ENCODE measurements around the gene TMEM132D.
"Not testable (repeated sequence)": the region's sequence is repeated elsewhere in the genome, so short reads cannot be mapped to it uniquely, and the experiment has no call there.

The TMEM132D gene

DNA sequence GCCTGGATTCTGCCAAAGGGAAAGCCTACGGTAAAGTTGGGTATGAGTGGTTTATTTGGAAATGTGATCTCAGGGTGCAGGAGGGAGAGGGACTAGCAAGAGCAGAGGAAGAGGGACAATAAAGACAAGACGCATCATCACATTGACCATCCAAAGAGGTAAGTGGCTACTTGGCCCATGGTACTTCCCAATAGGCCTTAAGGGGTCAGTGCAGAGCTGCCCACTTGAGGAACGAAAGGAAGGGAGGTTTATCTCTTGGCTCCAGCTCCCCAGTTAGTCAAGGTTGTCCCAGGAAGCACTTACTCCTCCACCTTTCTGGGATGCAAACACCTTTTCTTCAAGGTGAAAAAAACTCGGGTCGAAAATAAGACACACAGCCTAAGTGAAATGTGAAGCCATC lies 323.9 kb downstream of the TMEM132D start:
- DNase-seq, result no peak

DNA sequence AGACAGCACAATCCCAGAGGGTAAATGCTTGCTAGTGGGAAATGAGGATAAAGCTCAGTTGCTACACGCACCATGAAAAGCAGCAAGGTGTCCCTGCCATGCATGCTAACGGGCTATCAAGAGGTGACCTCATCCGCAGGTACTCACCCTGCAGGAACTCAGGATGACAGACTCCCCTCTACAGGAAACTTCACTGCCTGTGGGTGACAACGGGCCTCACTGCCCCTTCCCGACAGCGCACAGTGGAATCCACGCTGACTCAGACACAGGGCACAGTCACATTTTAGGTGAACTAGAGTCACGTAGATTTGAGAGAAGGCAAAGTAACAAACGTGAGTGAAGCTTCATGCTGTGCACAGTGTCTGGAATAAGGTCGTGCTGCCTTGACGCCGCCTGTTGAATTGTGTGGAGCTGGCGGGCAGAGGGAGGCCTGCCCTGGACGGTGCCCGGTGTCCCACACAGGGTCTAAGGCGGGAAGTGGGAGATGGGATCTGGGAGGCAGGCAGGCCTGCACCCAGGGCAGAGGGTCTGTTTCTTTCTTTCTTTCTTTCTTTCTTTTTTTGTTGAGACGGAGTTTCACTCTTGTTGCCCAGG lies 331.8 kb downstream of the TMEM132D start:
- DNase-seq, result no peak

GRCh38 chr12:129570796-129571400 lies 332.9 kb downstream of the TMEM132D start:
- no peak for DNase-seq

GRCh38 chr12:129566800-129567199 lies 337.0 kb downstream of the TMEM132D start:
- no peak for DNase-seq

- DNase-seq, result no peak
Observed at GRCh38 chr12:129564768-129565167, 339.1 kb downstream of the TMEM132D start.

GRCh38 chr12:129563266-129563665 lies 340.6 kb downstream of the TMEM132D start:
- no peak for DNase-seq

DNA sequence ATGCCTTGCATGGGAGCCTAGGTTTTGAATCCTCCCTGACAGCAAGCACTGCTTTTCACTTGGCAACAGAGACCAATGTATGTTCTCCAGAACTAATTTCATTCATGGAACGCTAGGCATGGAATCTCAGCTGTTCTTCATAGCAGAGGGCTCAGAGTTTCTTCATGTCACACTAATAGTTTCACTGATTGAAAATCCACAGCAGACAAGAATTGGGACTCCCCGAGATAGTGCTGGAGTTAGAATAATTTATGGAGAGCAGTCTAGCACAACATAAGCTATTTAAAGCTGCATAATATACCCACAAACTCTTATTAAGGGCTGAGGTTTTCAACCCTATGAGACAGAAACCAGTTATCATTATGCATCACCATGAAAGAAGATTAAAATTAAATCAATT lies 342.5 kb downstream of the TMEM132D start:
- no peak for DNase-seq

- no peak for DNase-seq
Observed at GRCh38 chr12:129559776-129560175, 344.0 kb downstream of the TMEM132D start.

- no peak for DNase-seq
Observed at GRCh38 chr12:129558036-129558435, 345.8 kb downstream of the TMEM132D start.

DNA sequence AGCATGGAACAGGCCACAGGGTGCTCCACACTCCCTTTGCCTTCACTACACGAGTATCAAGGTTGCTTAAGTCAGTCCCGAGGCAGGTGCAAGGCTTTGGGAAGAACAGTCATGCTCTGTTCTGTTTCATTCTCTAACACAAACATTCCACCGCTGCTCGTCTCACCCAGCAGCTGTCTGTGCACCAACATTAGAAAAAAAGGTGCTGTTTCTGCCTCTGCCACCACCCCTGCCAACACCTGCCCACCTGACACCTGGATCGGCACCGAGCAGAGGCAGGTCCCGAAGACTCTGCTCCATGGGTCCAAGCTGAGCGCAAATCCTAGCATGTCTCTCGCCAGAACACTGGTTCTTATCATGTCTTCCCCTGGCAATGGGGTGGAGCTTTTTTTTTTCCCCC lies 347.7 kb downstream of the TMEM132D start:
- no peak for DNase-seq

- no peak for DNase-seq
Observed at GRCh38 chr12:129552996-129553750, 350.7 kb downstream of the TMEM132D start.

- no peak for DNase-seq
Observed at GRCh38 chr12:129551441-129551840, 352.4 kb downstream of the TMEM132D start.

- no peak for DNase-seq
Observed at GRCh38 chr12:129550353-129550752, 353.5 kb downstream of the TMEM132D start.

DNA sequence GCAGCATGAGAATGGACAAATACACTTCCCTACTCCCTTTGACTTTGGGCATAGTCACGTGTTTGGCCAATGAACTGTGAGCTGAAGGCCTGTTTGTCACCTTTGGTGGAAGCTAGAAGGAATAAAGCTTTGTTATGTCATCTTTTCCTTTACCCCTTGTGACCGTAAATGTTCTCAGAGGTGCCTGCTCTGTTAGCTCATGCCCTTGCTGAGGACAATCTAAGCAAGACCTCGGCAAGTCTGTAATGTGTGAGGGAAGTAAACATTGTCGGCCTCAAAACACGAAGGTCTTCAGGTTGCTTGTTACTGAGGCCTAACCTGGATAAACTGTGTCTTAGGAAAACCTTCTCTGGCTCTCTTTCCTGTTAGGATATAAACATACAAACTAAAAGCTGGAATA lies 354.2 kb downstream of the TMEM132D start:
- DNase-seq, result no peak

- not testable (repeated sequence) for DNase-seq
Observed at GRCh38 chr12:129549020-129549419, 354.8 kb downstream of the TMEM132D start.

GRCh38 chr12:129544716-129545115 lies 359.1 kb downstream of the TMEM132D start:
- DNase-seq, result no peak

- no peak for DNase-seq
Observed at GRCh38 chr12:129540954-129541353, 362.9 kb downstream of the TMEM132D start.

- no peak for DNase-seq
Observed at GRCh38 chr12:129540249-129540648, 363.6 kb downstream of the TMEM132D start.

- not testable (repeated sequence) for DNase-seq
Observed at GRCh38 chr12:129538724-129539335, 365.0 kb downstream of the TMEM132D start.

DNA sequence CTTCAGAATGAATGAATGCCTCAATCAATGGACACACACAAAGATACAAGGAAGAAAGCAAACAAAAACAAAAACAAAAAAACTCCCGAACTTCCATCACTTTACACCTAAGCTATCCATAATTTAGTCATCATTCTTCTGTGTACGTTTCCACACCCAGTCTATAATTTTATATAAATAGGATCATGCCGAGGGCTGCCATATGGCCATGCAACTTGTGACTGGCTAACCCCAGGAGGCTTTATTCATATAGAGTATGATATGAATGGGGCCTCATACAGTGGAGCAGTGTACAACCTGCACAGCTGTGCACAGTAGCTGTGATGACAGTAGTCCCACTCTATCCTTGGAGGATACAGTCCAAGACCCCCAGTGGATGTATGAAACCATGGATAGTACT lies 365.7 kb downstream of the TMEM132D start:
- no peak for DNase-seq

DNA sequence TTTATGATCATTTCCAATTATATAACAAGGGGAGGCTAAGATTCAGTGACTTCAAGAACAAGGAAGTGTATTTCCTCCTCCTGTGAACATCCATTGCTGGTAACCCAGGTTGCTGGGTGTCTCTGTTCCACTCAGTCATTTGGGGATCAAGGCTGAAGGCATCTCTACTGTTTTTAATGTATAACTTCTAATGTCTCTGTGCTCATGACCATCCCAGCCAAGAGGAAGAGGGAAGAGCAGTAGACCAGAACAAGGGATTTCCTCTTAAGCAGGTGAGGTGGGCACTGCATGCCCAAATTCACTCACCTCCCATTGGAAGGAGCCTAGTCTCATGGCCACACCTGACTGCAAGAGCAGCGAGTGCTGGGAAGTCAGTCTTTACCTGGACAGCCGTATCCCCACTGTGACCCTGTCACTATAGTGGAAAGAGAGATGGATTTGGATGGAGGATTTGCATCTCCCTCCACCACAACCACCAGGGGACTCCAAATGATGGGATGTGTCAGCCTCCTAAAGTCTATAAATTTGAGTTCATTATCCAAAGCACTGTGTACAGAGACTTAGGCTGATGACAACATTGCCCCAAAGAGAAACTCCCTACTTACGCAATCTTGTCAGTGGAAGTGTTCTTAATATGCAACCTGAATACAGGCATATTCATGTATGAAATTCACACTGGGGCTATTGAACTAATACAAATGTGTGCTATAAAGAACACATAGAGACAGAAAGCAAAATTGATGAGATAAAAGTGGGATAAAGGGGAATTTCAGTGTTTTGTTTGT lies 368.7 kb downstream of the TMEM132D start:
- DNase-seq, result no peak

GRCh38 chr12:129532707-129533499 lies 370.9 kb downstream of the TMEM132D start:
- no peak for DNase-seq

Data from suppressor macrophage (primary cell).